Mucosa of descending colon (tissue), 3 donors: Measurements from ENCODE around the gene MYB. TPM values are rescaled to one million over a fixed set of nuclear protein-coding genes. Genes with fewer than 3 reads are reported as not detected.
"Not testable (repeated sequence)": the region's sequence is repeated elsewhere in the genome, so short reads cannot be mapped to it uniquely, and the experiment has no call there.

Experiments
- ATAC-seq: fragments of 200-7000 bp; cut with Tn5 transposase; one replicate; pipeline ENCODE4 v1.9.1; 2020; ENCODE audit warnings: mild to moderate bottlenecking, moderate library complexity
- DNase-seq, 3 donors: peaks; one replicate each; pipeline ENCODE4 v3.0.0-alpha.2; 2020
- H3K36me3 ChIP-seq: fragments of 200-600 bp; one replicate; pipeline ENCODE4 v1.8.0; 2021; ENCODE audit warnings: low read depth, mild to moderate bottlenecking
- H3K4me1 ChIP-seq: fragments of 200-600 bp; one replicate; pipeline ENCODE4 v1.8.0; 2021; ENCODE audit warnings: low read depth, mild to moderate bottlenecking
- H3K4me3 ChIP-seq: fragments of 200-600 bp; one replicate; pipeline ENCODE4 v1.8.0; 2021; ENCODE audit warnings: mild to moderate bottlenecking
- H3K9me3 ChIP-seq: fragments of 200-600 bp; one replicate; pipeline ENCODE4 v1.8.0; 2021; ENCODE audit warnings: mild to moderate bottlenecking
- intact Hi-C, 2 donors: fragments of 100-400 bp; cut with DNase I in 1 of 2; cut with micrococcal nuclease in 1 of 2; formaldehyde crosslinking; loops; one replicate each; pipeline versions ENCODE4 v1.11.0 to v1.11.1; 2022; cut with DNase I, micrococcal nuclease
- total RNA-seq, 3 donors: library from RNA; stranded (reverse); fragmentation: NEBNext Ultra II Directional in 2 of 3; extraction: Animal tissue kit (Norgen Biotek cat#: 25700) in 2 of 3; gene quantifications; one replicate each; pipeline versions ENCODE4 v1.2.1 to v1.2.4, GENCODE V29; 2021 to 2023
- TF ChIP-seq, protein P1 (sequence below): fragments of 200-600 bp; IDR thresholded peaks from one replicate; pipeline ENCODE4 v1.8.0; 2022; ENCODE audit warnings: antibody characterized with exemption, mild to moderate bottlenecking
- donor health status: DM: no; HTN: no; CAD: no; lungs with moderate emphysema.
- donor health status: DM: no; HTN: no; CAD: no.
- donor health status: DM: no; HTN: yes; CAD: no.

The MYB gene
- total RNA-seq, 3 donors from 2014 or later: 26.5 to 82.8 (median 56.3) TPM

DNA sequence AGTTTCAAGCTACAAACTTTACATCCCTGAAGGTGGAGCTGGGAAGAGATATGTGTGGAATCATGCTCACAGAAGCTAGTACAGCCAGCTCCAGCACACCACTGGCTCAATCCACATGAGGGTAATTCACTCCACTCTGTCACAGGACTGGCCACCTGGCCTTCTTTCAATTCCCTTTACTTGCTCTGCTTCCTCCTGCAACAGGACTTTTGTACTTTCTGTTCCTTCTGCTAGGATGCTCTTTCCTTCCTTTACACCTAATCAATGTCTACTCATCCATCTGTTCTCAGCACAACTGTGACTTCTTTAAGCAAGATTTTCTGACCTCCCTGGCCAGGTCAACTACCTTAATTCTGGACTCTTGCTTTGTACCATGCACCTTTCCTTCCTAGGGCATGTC lies 39.4 kb upstream of the MYB start:
- no peak for DNase-seq
- no peaks in the 10 kb centered on the region for H3K9me3 ChIP-seq
- no peaks in the 10 kb centered on the region for H3K36me3 ChIP-seq
- intact Hi-C loops: no loop called here
- TF ChIP-seq, protein P1, sequence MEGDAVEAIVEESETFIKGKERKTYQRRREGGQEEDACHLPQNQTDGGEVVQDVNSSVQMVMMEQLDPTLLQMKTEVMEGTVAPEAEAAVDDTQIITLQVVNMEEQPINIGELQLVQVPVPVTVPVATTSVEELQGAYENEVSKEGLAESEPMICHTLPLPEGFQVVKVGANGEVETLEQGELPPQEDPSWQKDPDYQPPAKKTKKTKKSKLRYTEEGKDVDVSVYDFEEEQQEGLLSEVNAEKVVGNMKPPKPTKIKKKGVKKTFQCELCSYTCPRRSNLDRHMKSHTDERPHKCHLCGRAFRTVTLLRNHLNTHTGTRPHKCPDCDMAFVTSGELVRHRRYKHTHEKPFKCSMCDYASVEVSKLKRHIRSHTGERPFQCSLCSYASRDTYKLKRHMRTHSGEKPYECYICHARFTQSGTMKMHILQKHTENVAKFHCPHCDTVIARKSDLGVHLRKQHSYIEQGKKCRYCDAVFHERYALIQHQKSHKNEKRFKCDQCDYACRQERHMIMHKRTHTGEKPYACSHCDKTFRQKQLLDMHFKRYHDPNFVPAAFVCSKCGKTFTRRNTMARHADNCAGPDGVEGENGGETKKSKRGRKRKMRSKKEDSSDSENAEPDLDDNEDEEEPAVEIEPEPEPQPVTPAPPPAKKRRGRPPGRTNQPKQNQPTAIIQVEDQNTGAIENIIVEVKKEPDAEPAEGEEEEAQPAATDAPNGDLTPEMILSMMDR: no peak
- ATAC-seq: peak; percentile 24
- H3K4me1 ChIP-seq: no peaks in the 10 kb centered on the region
- no peak overlapping the region for H3K4me3 ChIP-seq

DNA sequence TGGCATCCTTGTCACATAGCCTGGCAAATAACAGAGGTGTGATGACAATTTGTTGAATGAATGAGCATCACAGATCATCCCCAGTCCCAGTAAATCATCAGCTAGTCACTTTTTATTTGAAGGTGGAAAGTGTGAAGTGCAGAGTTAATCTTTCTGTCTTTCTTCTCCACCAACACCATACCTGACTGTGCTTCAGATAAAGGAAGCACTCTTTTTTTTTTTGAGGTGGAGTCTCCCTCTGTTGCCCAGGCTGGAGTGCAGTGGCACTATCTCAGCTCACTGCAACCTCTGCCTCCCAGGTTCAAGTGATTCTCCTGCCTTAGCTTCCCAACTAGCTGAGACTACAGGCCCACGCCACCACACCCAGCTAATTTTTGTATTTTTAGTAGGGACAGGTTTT lies 38.9 kb upstream of the MYB start:
- H3K4me1 ChIP-seq, H3K4me3 ChIP-seq, H3K36me3 ChIP-seq, DNase-seq, H3K9me3 ChIP-seq, ATAC-seq, intact Hi-C loops: not testable (repeated sequence)

DNA sequence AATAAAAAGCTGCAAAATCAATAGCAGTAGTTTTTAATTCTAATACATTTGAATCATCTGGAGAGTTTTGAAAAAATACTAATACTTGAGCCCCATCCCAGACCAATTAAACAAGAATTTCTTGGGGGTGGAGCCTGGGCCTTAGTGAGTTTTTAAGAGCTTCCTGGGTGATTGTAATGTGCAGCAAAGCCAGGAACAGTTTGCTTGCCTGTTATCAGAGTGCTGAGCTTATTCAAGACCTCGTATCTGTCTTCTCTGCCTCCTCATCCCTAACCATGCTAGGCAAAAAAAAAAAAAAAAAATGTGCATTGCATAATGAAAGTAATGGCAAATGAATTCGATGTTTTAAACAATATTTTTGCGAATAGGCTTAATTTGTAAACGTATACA lies 36.4 kb upstream of the MYB start:
- TF ChIP-seq, protein P1: no peak
- Histone ChIP-seq H3K9me3 (no peaks in the 10 kb centered on the region), H3K4me1 (no peaks in the 10 kb centered on the region), H3K36me3 (no peaks in the 10 kb centered on the region), H3K4me3 (no peak overlapping the region)
- intact Hi-C loops: no loop called here
- no peak for DNase-seq
- no peak for ATAC-seq

DNA sequence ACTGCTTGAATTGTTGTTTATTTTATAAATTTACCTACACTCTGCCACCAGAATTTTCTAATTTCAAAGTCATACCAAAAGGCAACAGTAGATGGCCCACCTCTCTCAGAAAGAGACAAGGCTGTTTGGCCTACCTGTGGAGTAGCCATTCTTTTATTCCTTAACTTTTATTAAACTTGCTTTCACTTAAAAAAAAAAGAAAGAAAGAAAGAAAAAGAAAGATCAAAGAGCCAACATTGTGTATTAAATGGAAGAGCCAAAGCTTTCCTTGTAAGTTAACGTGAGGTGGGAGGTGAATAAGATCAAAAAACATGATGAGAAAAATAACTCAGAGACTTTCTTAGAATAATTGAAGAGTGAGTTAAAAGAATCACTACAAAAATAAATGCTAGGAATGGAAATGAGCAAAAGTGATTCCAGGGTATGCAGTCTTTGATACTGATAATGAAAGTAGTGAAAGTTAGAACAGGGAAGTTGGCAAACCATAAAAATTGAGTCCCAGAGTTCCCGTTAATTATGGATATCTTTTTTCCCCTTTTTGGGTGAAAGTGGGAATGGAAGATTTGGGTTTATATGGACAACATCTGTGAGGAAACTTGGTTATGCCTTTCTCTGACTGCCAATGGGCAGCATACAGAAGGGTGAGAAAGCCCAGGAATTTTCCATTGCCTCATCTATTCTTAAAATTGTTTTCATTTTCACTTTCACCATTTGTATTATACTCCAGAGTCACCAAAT lies 35.9 kb upstream of the MYB start:
- no peaks in the 10 kb centered on the region for H3K4me1 ChIP-seq
- H3K9me3 ChIP-seq: no peaks in the 10 kb centered on the region
- H3K36me3 ChIP-seq: no peaks in the 10 kb centered on the region
- TF ChIP-seq, protein P1: peak; percentile 16
- peak in 1 of 3 donors; percentile 64 for DNase-seq
- intact Hi-C loops: no loop called here
- no peak overlapping the region for H3K4me3 ChIP-seq
- ATAC-seq: peak; percentile 80

DNA sequence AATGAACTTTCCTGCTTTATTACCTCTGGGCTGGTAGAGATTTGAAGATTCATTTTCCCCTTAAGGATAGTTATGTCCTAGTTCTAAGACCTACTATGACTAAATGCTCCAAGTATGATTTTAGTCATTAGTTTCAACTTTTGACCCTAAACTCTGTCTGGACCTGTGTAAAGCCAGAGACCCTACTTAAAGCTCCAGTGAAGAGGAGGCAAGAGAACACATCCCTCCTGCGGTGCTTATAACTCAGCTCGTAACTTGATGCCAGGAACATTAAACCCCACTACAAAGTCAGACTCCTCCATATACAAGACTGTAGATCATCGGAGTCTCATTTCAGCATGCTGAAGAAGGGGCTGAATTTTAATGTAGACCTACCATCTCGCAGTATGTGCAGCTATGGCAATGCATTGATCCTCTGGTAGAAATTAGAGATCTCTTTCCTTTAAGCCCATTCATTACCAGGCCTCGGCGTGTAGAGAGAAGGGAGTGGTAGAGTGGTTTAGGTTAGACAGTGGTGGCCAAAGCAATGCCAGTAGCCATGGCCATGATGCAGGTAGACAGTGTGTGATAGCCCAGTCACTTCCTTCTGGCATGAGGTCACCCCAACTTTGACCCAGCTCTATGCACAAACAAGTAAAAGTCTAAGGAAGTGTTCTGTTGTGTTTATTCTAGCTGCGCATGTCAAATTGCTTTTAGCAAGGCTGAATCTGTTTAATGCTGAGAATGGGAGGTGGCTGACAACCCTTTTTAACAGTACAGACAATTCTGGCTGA lies 34.8 kb upstream of the MYB start:
- no peaks in the 10 kb centered on the region for H3K36me3 ChIP-seq
- intact Hi-C loops: no loop called here
- DNase-seq (no peak), ATAC-seq (peak; percentile 37)
- no peak overlapping the region for H3K4me3 ChIP-seq
- H3K9me3 ChIP-seq: no peaks in the 10 kb centered on the region
- TF ChIP-seq, protein P1: no peak
- no peaks in the 10 kb centered on the region for H3K4me1 ChIP-seq
